Activated gamma-delta T cell (primary cell): ENCODE results near the gene ONECUT1.

ENCODE experiments used
- DNase-seq: peaks from one replicate; lab custom pipeline; 2025; lab: John Stamatoyannopoulos, UW

The ONECUT1 gene

GRCh38 chr15:52731732-52732470 lies 58.2 kb downstream of the ONECUT1 start:
- DNase-seq: no peak

- DNase-seq: no peak
Observed at GRCh38 chr15:52731004-52731403, 59.1 kb downstream of the ONECUT1 start.

- DNase-seq: no peak
Observed at GRCh38 chr15:52730594-52730993, 59.5 kb downstream of the ONECUT1 start.

GRCh38 chr15:52730173-52730572 lies 60.0 kb downstream of the ONECUT1 start:
- DNase-seq: no peak

GRCh38 chr15:52728899-52729298 lies 61.2 kb downstream of the ONECUT1 start:
- DNase-seq: no peak

- DNase-seq: no peak
Observed at GRCh38 chr15:52727815-52728214, 62.3 kb downstream of the ONECUT1 start.

GRCh38 chr15:52726195-52726594 lies 63.9 kb downstream of the ONECUT1 start:
- no peak for DNase-seq

- no peak for DNase-seq
Observed at GRCh38 chr15:52718551-52718950, 71.6 kb downstream of the ONECUT1 start.

GRCh38 chr15:52717924-52718323 lies 72.2 kb downstream of the ONECUT1 start:
- no peak for DNase-seq

- no peak for DNase-seq
Observed at GRCh38 chr15:52717481-52717880, 72.7 kb downstream of the ONECUT1 start.

GRCh38 chr15:52716536-52716935 lies 73.6 kb downstream of the ONECUT1 start:
- DNase-seq: no peak

- no peak for DNase-seq
Observed at GRCh38 chr15:52715411-52715810, 74.7 kb downstream of the ONECUT1 start.

- DNase-seq: no peak
Observed at GRCh38 chr15:52714968-52715367, 75.2 kb downstream of the ONECUT1 start.

- no peak for DNase-seq
Observed at GRCh38 chr15:52710708-52711389, 79.3 kb downstream of the ONECUT1 start.

- no peak for DNase-seq
Observed at GRCh38 chr15:52710050-52710707, 80.0 kb downstream of the ONECUT1 start.

GRCh38 chr15:52709187-52709981 lies 80.8 kb downstream of the ONECUT1 start:
- DNase-seq: no peak
